Measurements from ENCODE around the gene PCNA. TPM values are rescaled to one million over a fixed set of nuclear protein-coding genes. Genes with fewer than 3 reads are reported as not detected.

Gene PCNA
- total and polyA plus RNA-seq, 2 experiments from 2014 or later, result 353 to 428 TPM

DNA sequence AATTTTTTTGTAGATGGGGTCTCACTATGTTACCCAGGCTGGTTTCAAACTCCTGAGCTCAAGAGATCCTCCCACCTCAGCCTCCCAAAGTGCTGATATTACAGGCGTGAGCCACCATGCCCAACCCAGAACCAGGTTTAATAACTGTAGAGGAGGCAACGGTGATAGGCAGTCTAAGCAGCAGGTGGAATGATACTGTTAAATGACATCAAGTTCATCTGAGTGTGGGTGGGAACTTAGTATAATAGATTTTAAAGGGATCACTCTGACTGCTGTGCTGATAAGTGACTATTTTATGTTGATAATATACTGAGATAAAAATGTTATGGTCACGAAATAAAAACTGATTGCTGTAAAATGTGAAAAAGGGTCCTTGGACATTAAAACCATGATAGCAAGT, 31.1 kb downstream of the PCNA start:
- H3K36me3 ChIP-seq (ENCODE audit: insufficient read depth), result no peaks in the 10 kb centered on the region
- DNase-seq (ENCODE audit: low spot score), result no peak
- H3K4me2 ChIP-seq, result no peak overlapping the region
- H3K36me3 Mint-ChIP-seq (ENCODE audit: low read depth), result peaks cover 5% of the 10 kb centered on the region; the same call in 1 of the 3 replicates
- H3K9me3 Mint-ChIP-seq, result no peaks in the 10 kb centered on the region
- no peak overlapping the region for H3K27ac Mint-ChIP-seq
- H3F3A ChIP-seq (replicated peaks; ENCODE audit: low read depth), result no peaks in the 10 kb centered on the region
- H3K27me3 Mint-ChIP-seq (ENCODE audit: insufficient read depth, low read depth, poor library complexity), result peaks cover 4% of the 10 kb centered on the region
- no peak for ATAC-seq
- no peaks in the 10 kb centered on the region for H3K79me2 ChIP-seq (replicated peaks; ENCODE audit: insufficient read depth)
- no peaks in the 10 kb centered on the region for H3K9me2 ChIP-seq (ENCODE audit: insufficient read depth)
- H3K27ac ChIP-seq (ENCODE audit: low read depth), result no peak overlapping the region
- no peaks in the 10 kb centered on the region for H3K4me1 Mint-ChIP-seq
- no peak overlapping the region for H3K4me3 ChIP-seq
- H2AFZ ChIP-seq, result no peak overlapping the region
- no peaks in the 10 kb centered on the region for H3K27me3 ChIP-seq (ENCODE audit: insufficient read depth)
- H3K4me3 Mint-ChIP-seq, result no peak overlapping the region
- H4K20me1 ChIP-seq (replicated peaks; ENCODE audit: insufficient read depth), result peaks cover 3% of the 10 kb centered on the region; the same call in 1 of the 2 replicates
- TF ChIP-seq EZH2phosphoT487 (IDR thresholded peaks at IDR 0.05; ENCODE audit: unreplicated experiment) (no peak), CREB1 (CRISPR knock-in tag; IDR thresholded peaks at IDR 0.05; ENCODE audit: low read depth) (no peak), POLR2AphosphoS5 (IDR thresholded peaks at IDR 0.05; ENCODE audit: low read depth) (no peak), EZH2 (IDR thresholded peaks at IDR 0.05; ENCODE audit: low read depth, unreplicated experiment) (no peak), ZNF331 (CRISPR knock-in tag; IDR thresholded peaks at IDR 0.05; ENCODE audit: low read depth) (no peak), ZNF114 (CRISPR knock-in tag; IDR thresholded peaks at IDR 0.05) (no peak), STAT1 (IDR thresholded peaks at IDR 0.05; ENCODE audit: unreplicated experiment) (no peak), NANOG (IDR thresholded peaks at IDR 0.05; ENCODE audit: borderline replicate concordance) (no peak), JUNB (IDR thresholded peaks at IDR 0.05; ENCODE audit: unreplicated experiment) (no peak)
- TF ChIP-seq, protein P1, sequence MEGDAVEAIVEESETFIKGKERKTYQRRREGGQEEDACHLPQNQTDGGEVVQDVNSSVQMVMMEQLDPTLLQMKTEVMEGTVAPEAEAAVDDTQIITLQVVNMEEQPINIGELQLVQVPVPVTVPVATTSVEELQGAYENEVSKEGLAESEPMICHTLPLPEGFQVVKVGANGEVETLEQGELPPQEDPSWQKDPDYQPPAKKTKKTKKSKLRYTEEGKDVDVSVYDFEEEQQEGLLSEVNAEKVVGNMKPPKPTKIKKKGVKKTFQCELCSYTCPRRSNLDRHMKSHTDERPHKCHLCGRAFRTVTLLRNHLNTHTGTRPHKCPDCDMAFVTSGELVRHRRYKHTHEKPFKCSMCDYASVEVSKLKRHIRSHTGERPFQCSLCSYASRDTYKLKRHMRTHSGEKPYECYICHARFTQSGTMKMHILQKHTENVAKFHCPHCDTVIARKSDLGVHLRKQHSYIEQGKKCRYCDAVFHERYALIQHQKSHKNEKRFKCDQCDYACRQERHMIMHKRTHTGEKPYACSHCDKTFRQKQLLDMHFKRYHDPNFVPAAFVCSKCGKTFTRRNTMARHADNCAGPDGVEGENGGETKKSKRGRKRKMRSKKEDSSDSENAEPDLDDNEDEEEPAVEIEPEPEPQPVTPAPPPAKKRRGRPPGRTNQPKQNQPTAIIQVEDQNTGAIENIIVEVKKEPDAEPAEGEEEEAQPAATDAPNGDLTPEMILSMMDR (conservative IDR thresholded peaks at IDR 0.05; ENCODE audit: low read depth in 2 of 2), result no peak
- TF ChIP-seq, protein P2, sequence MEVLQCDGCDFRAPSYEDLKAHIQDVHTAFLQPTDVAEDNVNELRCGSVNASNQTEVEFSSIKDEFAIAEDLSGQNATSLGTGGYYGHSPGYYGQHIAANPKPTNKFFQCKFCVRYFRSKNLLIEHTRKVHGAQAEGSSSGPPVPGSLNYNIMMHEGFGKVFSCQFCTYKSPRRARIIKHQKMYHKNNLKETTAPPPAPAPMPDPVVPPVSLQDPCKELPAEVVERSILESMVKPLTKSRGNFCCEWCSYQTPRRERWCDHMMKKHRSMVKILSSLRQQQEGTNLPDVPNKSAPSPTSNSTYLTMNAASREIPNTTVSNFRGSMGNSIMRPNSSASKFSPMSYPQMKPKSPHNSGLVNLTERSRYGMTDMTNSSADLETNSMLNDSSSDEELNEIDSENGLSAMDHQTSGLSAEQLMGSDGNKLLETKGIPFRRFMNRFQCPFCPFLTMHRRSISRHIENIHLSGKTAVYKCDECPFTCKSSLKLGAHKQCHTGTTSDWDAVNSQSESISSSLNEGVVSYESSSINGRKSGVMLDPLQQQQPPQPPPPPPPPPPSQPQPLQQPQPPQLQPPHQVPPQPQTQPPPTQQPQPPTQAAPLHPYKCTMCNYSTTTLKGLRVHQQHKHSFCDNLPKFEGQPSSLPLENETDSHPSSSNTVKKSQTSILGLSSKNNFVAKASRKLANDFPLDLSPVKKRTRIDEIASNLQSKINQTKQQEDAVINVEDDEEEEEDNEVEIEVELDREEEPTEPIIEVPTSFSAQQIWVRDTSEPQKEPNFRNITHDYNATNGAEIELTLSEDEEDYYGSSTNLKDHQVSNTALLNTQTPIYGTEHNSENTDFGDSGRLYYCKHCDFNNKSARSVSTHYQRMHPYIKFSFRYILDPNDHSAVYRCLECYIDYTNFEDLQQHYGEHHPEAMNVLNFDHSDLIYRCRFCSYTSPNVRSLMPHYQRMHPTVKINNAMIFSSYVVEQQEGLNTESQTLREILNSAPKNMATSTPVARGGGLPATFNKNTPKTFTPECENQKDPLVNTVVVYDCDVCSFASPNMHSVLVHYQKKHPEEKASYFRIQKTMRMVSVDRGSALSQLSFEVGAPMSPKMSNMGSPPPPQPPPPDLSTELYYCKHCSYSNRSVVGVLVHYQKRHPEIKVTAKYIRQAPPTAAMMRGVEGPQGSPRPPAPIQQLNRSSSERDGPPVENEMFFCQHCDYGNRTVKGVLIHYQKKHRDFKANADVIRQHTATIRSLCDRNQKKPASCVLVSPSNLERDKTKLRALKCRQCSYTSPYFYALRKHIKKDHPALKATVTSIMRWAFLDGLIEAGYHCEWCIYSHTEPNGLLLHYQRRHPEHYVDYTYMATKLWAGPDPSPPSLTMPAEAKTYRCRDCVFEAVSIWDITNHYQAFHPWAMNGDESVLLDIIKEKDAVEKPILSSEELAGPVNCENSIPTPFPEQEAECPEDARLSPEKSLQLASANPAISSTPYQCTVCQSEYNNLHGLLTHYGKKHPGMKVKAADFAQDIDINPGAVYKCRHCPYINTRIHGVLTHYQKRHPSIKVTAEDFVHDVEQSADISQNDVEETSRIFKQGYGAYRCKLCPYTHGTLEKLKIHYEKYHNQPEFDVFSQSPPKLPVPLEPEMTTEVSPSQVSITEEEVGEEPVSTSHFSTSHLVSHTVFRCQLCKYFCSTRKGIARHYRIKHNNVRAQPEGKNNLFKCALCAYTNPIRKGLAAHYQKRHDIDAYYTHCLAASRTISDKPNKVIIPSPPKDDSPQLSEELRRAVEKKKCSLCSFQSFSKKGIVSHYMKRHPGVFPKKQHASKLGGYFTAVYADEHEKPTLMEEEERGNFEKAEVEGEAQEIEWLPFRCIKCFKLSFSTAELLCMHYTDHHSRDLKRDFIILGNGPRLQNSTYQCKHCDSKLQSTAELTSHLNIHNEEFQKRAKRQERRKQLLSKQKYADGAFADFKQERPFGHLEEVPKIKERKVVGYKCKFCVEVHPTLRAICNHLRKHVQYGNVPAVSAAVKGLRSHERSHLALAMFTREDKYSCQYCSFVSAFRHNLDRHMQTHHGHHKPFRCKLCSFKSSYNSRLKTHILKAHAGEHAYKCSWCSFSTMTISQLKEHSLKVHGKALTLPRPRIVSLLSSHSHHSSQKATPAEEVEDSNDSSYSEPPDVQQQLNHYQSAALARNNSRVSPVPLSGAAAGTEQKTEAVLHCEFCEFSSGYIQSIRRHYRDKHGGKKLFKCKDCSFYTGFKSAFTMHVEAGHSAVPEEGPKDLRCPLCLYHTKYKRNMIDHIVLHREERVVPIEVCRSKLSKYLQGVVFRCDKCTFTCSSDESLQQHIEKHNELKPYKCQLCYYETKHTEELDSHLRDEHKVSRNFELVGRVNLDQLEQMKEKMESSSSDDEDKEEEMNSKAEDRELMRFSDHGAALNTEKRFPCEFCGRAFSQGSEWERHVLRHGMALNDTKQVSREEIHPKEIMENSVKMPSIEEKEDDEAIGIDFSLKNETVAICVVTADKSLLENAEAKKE (CRISPR knock-in tag; IDR thresholded peaks at IDR 0.05), result no peak
- TF ChIP-seq, protein P3, sequence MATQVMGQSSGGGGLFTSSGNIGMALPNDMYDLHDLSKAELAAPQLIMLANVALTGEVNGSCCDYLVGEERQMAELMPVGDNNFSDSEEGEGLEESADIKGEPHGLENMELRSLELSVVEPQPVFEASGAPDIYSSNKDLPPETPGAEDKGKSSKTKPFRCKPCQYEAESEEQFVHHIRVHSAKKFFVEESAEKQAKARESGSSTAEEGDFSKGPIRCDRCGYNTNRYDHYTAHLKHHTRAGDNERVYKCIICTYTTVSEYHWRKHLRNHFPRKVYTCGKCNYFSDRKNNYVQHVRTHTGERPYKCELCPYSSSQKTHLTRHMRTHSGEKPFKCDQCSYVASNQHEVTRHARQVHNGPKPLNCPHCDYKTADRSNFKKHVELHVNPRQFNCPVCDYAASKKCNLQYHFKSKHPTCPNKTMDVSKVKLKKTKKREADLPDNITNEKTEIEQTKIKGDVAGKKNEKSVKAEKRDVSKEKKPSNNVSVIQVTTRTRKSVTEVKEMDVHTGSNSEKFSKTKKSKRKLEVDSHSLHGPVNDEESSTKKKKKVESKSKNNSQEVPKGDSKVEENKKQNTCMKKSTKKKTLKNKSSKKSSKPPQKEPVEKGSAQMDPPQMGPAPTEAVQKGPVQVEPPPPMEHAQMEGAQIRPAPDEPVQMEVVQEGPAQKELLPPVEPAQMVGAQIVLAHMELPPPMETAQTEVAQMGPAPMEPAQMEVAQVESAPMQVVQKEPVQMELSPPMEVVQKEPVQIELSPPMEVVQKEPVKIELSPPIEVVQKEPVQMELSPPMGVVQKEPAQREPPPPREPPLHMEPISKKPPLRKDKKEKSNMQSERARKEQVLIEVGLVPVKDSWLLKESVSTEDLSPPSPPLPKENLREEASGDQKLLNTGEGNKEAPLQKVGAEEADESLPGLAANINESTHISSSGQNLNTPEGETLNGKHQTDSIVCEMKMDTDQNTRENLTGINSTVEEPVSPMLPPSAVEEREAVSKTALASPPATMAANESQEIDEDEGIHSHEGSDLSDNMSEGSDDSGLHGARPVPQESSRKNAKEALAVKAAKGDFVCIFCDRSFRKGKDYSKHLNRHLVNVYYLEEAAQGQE (IDR thresholded peaks at IDR 0.05; ENCODE audit: unreplicated experiment), result no peak
- no peaks in the 10 kb centered on the region for H3K4me1 ChIP-seq (ENCODE audit: insufficient read depth)
